MM.1S (cell line): ENCODE results near the gene CACNA1C.

Experiments
- DNase-seq: peaks from one replicate; pipeline ENCODE4 v3.0.0-alpha.2; 2015
- H2AFZ ChIP-seq: fragments of 300-600 bp; sonication (generic); 2 replicates; pipeline ENCODE4 v1.6.0; 2016; ENCODE audit warnings: antibody characterized with exemption, low read length
- H3F3A ChIP-seq: fragments of 300-600 bp; sonication (generic); 2 replicates; pipeline ENCODE4 v1.6.1; 2016; ENCODE audit warnings: mild to moderate bottlenecking, antibody characterized with exemption, low read length, moderate library complexity, mixed read lengths; ENCODE audit not compliant: insufficient read depth
- H3K27ac ChIP-seq: fragments of 300-600 bp; sonication (generic); 2 replicates; pipeline ENCODE4 v1.5.1; 2016; ENCODE audit warnings: mild to moderate bottlenecking, low read length
- H3K27me3 ChIP-seq: fragments of 300-600 bp; sonication (generic); replicated peaks from 2 replicates; pipeline ENCODE4 v1.6.0; 2016; ENCODE audit warnings: low read length; ENCODE audit not compliant: insufficient read depth
- H3K36me3 ChIP-seq: fragments of 300-600 bp; sonication (generic); replicated peaks from 2 replicates; pipeline ENCODE4 v1.6.1; 2016; ENCODE audit warnings: mild to moderate bottlenecking, low read length, mixed read lengths; ENCODE audit not compliant: insufficient read depth
- H3K4me1 ChIP-seq: fragments of 300-600 bp; sonication (generic); 2 replicates; pipeline ENCODE4 v1.6.1; 2016; ENCODE audit warnings: low read length, mixed read lengths
- H3K4me2 ChIP-seq: fragments of 300-600 bp; sonication (generic); 2 replicates; pipeline ENCODE4 v1.6.0; 2016; ENCODE audit warnings: low read depth, low read length
- H3K4me3 ChIP-seq: fragments of 300-600 bp; sonication (generic); 2 replicates; pipeline ENCODE4 v1.5.1; 2016; ENCODE audit warnings: low read length, mixed read lengths
- H3K79me2 ChIP-seq: fragments of 300-600 bp; sonication (generic); 2 replicates; pipeline ENCODE4 v1.6.1; 2016; ENCODE audit warnings: mixed run types, low read length, mixed read lengths
- H3K9ac ChIP-seq: fragments of 300-600 bp; sonication (generic); 2 replicates; pipeline ENCODE4 v1.6.1; 2016; ENCODE audit warnings: low read length, mixed read lengths
- H3K9me2 ChIP-seq: fragments of 300-600 bp; sonication (generic); replicated peaks from 2 replicates; pipeline ENCODE4 v1.6.1; 2016; ENCODE audit warnings: mild to moderate bottlenecking, low read length, mixed read lengths; ENCODE audit not compliant: insufficient read depth
- H3K9me3 ChIP-seq: fragments of 300-600 bp; sonication (generic); replicated peaks from 2 replicates; pipeline ENCODE4 v1.6.1; 2016; ENCODE audit warnings: mild to moderate bottlenecking, low read length, mixed read lengths; ENCODE audit not compliant: insufficient read depth
- H4K20me1 ChIP-seq: fragments of 300-600 bp; sonication (generic); 2 replicates; pipeline ENCODE4 v1.6.1; 2016; ENCODE audit warnings: mild to moderate bottlenecking, low read length, moderate library complexity, mixed read lengths; ENCODE audit not compliant: insufficient read depth
- EZH2 ChIP-seq: fragments of 300-600 bp; sonication (generic); optimal IDR thresholded peaks from 2 replicates; pipeline ENCODE3; 2017; ENCODE audit warnings: low read depth, mild to moderate bottlenecking, antibody characterized with exemption, low read length, mixed read lengths
- EZH2phosphoT487 ChIP-seq: fragments of 300-600 bp; sonication (generic); IDR thresholded peaks from 2 replicates; pipeline ENCODE4 v1.6.1; 2018; ENCODE audit warnings: antibody characterized with exemption, low read length
- TF ChIP-seq, protein P1 (sequence below): fragments of 300-600 bp; sonication (generic); IDR thresholded peaks from 2 replicates; pipeline ENCODE4 v1.5.1; 2016; ENCODE audit warnings: antibody characterized with exemption, low read length, mixed read lengths

The CACNA1C gene

DNA sequence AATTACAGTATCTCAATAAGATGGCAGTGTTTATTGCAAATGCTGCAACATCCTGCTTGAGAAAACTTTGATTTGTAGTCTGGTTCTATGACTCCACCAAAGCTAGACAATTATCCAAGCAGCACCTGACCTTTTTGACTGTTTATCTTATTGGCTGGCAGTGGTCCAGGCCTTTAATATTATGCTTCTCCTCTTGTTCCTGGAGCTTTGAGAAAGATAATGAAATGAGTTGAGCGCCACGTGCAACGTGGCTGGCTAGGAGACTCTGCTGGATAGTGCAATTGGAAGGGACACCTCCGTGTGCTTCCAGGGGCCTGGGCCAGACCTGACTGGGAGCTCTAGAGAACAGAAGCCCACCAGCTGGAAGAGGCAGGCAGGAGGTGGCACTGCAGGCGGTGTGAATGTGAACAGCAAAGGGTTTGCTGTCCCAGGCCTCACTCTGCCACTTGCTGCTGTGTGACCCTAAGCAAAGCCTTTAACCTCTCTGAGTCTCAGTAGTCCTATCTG lies 349.3 kb downstream of the CACNA1C start:
- DNase-seq, result no peak
- TF ChIP-seq EZH2, result no peak
- TF ChIP-seq, protein P1, sequence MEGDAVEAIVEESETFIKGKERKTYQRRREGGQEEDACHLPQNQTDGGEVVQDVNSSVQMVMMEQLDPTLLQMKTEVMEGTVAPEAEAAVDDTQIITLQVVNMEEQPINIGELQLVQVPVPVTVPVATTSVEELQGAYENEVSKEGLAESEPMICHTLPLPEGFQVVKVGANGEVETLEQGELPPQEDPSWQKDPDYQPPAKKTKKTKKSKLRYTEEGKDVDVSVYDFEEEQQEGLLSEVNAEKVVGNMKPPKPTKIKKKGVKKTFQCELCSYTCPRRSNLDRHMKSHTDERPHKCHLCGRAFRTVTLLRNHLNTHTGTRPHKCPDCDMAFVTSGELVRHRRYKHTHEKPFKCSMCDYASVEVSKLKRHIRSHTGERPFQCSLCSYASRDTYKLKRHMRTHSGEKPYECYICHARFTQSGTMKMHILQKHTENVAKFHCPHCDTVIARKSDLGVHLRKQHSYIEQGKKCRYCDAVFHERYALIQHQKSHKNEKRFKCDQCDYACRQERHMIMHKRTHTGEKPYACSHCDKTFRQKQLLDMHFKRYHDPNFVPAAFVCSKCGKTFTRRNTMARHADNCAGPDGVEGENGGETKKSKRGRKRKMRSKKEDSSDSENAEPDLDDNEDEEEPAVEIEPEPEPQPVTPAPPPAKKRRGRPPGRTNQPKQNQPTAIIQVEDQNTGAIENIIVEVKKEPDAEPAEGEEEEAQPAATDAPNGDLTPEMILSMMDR, result no peak
- no peak for TF ChIP-seq EZH2phosphoT487
- Histone ChIP-seq H3K9ac (no peak overlapping the region), H3K27me3 (no peaks in the 10 kb centered on the region), H3F3A (no peaks in the 10 kb centered on the region), H3K9me3 (no peaks in the 10 kb centered on the region), H3K36me3 (no peaks in the 10 kb centered on the region), H2AFZ (no peak overlapping the region), H3K27ac (no peak overlapping the region), H3K4me1 (no peaks in the 10 kb centered on the region), H4K20me1 (no peaks in the 10 kb centered on the region), H3K9me2 (no peaks in the 10 kb centered on the region), H3K4me3 (no peak overlapping the region), H3K4me2 (no peak overlapping the region), H3K79me2 (no peaks in the 10 kb centered on the region)

- DNase-seq, result no peak
- no peak overlapping the region for H3K9ac ChIP-seq
- no peak overlapping the region for H3K27ac ChIP-seq
- H4K20me1 ChIP-seq, result no peaks in the 10 kb centered on the region
- H3K79me2 ChIP-seq, result no peaks in the 10 kb centered on the region
- H3K36me3 ChIP-seq, result no peaks in the 10 kb centered on the region
- no peaks in the 10 kb centered on the region for H3K27me3 ChIP-seq
- H3F3A ChIP-seq, result no peaks in the 10 kb centered on the region
- H3K9me2 ChIP-seq, result no peaks in the 10 kb centered on the region
- no peak overlapping the region for H3K4me2 ChIP-seq
- no peaks in the 10 kb centered on the region for H3K9me3 ChIP-seq
- H2AFZ ChIP-seq, result no peak overlapping the region
- no peaks in the 10 kb centered on the region for H3K4me1 ChIP-seq
- no peak for TF ChIP-seq EZH2
- no peak for TF ChIP-seq EZH2phosphoT487
- TF ChIP-seq, protein P1, result no peak
- H3K4me3 ChIP-seq, result no peak overlapping the region
These were observed 350.6 kb downstream of the CACNA1C start for GRCh38 chr12:2403221-2403976.

DNA sequence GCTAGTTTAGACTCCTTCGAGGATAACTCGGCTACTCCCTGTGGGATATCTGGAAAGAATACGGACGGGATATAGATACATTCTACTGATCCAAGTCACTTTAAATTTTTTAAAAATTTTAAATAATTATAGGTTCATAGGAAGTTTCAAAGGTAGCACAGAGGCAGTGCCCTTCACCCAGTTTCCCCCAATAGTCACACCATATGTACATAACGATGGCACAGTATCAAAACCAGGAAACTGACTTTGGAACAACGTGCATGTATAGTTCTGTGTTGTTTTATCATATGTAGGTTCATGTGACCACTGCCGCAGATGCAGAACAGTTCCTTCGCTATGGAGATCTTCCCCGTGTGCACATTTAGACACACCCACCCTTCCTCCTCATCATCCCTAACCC lies 352.3 kb downstream of the CACNA1C start:
- Histone ChIP-seq H3K9me2 (no peaks in the 10 kb centered on the region), H3K4me2 (no peak overlapping the region), H3K36me3 (no peaks in the 10 kb centered on the region), H3K79me2 (no peaks in the 10 kb centered on the region), H3K4me3 (no peak overlapping the region), H2AFZ (no peak overlapping the region), H3F3A (no peaks in the 10 kb centered on the region), H3K9me3 (no peaks in the 10 kb centered on the region), H3K27ac (no peak overlapping the region), H3K9ac (no peak overlapping the region), H3K4me1 (no peaks in the 10 kb centered on the region), H3K27me3 (no peaks in the 10 kb centered on the region), H4K20me1 (no peaks in the 10 kb centered on the region)
- TF ChIP-seq, protein P1, result no peak
- no peak for DNase-seq
